22Rv1 (cell line): ENCODE results near the gene PLAAT4.
A peak's percentile ranks its signal among the peaks of the same experiment; 100 is the strongest.

Source experiments
- H3K27ac ChIP-seq: fragments of 450-650 bp; 2 replicates; pipeline ENCODE4 v1.5.1; 2017
- CTCF ChIP-seq: fragments of 450-650 bp; IDR thresholded peaks from 2 replicates; pipeline ENCODE4 v1.5.1; 2017; ENCODE audit warnings: mild to moderate bottlenecking
- ZFX ChIP-seq: fragments of 450-650 bp; IDR thresholded peaks from 2 replicates; pipeline ENCODE4 v1.6.1; 2017; ENCODE audit warnings: antibody characterized with exemption, borderline replicate concordance

The PLAAT4 gene

GRCh38 chr11:63521896-63522295, 14.7 kb upstream of the PLAAT4 start:
- TF ChIP-seq ZFX: no peak
- no peak for TF ChIP-seq CTCF
- no peak overlapping the region for H3K27ac ChIP-seq

GRCh38 chr11:63523151-63523550, 13.5 kb upstream of the PLAAT4 start:
- TF ChIP-seq CTCF (no peak), ZFX (no peak)

GRCh38 chr11:63527667-63528066, 8.9 kb upstream of the PLAAT4 start:
- TF ChIP-seq ZFX: no peak
- TF ChIP-seq CTCF: no peak
- H3K27ac ChIP-seq: peak overlapping the region; percentile 75

More at GRCh38 chr11:63523151-63523550, 13.5 kb upstream of the PLAAT4 start:
- H3K27ac ChIP-seq: no peak overlapping the region

- H3K27ac ChIP-seq: peak overlapping the region; percentile 75
Observed at GRCh38 chr11:63528156-63528555, 8.5 kb upstream of the PLAAT4 start.

- peak overlapping the region; percentile 75 for H3K27ac ChIP-seq
Observed at GRCh38 chr11:63528729-63529278, 7.8 kb upstream of the PLAAT4 start.

- H3K27ac ChIP-seq: peak overlapping the region; percentile 75
Observed at GRCh38 chr11:63529373-63529772, 7.2 kb upstream of the PLAAT4 start.

- TF ChIP-seq CTCF: no peak
- TF ChIP-seq ZFX: no peak
- H3K27ac ChIP-seq: peak overlapping the region; percentile 75
Observed at GRCh38 chr11:63530021-63530420, 6.6 kb upstream of the PLAAT4 start.

GRCh38 chr11:63531074-63531792, 5.4 kb upstream of the PLAAT4 start:
- H3K27ac ChIP-seq: peak overlapping the region; percentile 75

- H3K27ac ChIP-seq: no peak overlapping the region
- no peak for TF ChIP-seq ZFX
- no peak for TF ChIP-seq CTCF
Observed at GRCh38 chr11:63532117-63532516, 4.5 kb upstream of the PLAAT4 start.
